ENCODE measurements around the gene RUBCNL. TPM values are rescaled to one million over a fixed set of nuclear protein-coding genes. Genes with fewer than 3 reads are reported as not detected.

RUBCNL gene
- total RNA-seq, 2 donors from 2014 or later: 0.56 to 3.4 TPM

Other genes starting within 250 kb of the RUBCNL start
- gene LCP1, start 205.1 kb downstream of the RUBCNL start, total RNA-seq: 100 to 1,000 TPM; 727 to 916 TPM
- 1 to 10 TPM; 1.0 to 1.3 TPM for gene LRRC63, start 175.3 kb downstream of the RUBCNL start, total RNA-seq
- 10 to 100 TPM; 14.7 to 15.3 TPM for gene LRCH1, start 165.9 kb upstream of the RUBCNL start, total RNA-seq

Measured in activated T-helper 17 cell treated with anti-CD3 and anti-CD28 coated beads, Interleukin-2, amount 50 U/mL, for 72 hours (primary cell).